ENCODE data around the gene TH.

TH gene

GRCh38 chr11:2204361-2205213, 33.0 kb upstream of the TH start:
- Histone ChIP-seq H3K27me3 (ENCODE audit: insufficient read depth, low read length) (no peaks in the 10 kb centered on the region), H3K9me3 (ENCODE audit: low read length) (no peaks in the 10 kb centered on the region), H3K4me1 (ENCODE audit: insufficient read depth, low read length) (no peaks in the 10 kb centered on the region), H3K4me3 (ENCODE audit: low read length) (no peak overlapping the region), H2AFZ (ENCODE audit: low read depth, low read length) (no peak overlapping the region), H3K36me3 (ENCODE audit: insufficient read depth, low read length) (no peaks in the 10 kb centered on the region)

DNA sequence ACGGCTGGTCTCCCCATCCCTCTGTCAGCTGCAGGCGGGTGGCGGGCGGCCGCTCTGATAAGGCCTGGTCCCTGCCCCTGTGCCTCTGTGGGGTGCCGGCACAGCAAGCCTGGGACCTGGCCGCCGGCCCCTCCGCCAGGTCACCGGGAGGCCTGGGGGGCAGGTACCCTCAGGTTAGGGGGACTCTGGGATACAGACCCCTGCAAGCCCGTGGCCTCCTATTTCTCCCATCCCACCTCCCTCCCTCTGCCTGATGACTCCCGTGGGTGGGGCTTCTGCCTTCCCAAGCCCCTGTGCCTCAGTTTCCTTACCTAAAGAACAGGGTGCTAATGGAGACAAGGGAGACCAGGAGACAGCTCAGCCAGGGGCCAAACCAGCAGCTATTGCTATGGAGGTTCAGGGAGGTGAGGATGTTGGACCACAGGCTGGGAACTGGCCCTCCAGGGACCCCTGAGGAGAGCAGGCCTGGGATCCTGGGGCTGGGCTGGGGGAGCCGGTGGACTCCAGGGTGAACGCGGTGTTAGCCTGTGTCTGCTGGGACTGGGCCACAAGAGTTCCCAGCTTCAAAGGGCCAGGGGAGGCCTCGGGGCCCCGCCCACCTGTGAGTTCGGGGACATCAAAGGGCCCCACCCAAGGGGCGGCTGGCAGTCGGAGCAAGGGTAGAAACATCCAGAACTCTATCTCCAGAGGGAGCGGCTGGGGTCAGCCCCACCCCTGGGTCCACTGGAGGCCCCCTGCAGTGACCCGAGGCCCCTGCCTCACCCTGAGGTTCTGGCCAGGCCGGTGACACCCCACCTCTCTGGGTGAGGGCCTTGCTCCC, 32.0 kb upstream of the TH start:
- H3K36me3 ChIP-seq (ENCODE audit: insufficient read depth, low read length) = no peaks in the 10 kb centered on the region
- peaks cover 4% of the 10 kb centered on the region for H3K27me3 ChIP-seq (ENCODE audit: insufficient read depth, low read length)
- H2AFZ ChIP-seq (ENCODE audit: low read depth, low read length) = no peak overlapping the region
- no peaks in the 10 kb centered on the region for H3K9me3 ChIP-seq (ENCODE audit: low read length)
- no peak overlapping the region for H3K4me3 ChIP-seq (ENCODE audit: low read length)
- no peaks in the 10 kb centered on the region for H3K4me1 ChIP-seq (ENCODE audit: insufficient read depth, low read length)

- H3K9me3 ChIP-seq (ENCODE audit: low read length) = no peaks in the 10 kb centered on the region
- H3K27me3 ChIP-seq (ENCODE audit: insufficient read depth, low read length) = peaks cover 4% of the 10 kb centered on the region
- H3K4me3 ChIP-seq (ENCODE audit: low read length) = no peak overlapping the region
- no peaks in the 10 kb centered on the region for H3K36me3 ChIP-seq (ENCODE audit: insufficient read depth, low read length)
- H3K4me1 ChIP-seq (ENCODE audit: insufficient read depth, low read length) = no peaks in the 10 kb centered on the region
- H2AFZ ChIP-seq (ENCODE audit: low read depth, low read length) = no peak overlapping the region
Observed at GRCh38 chr11:2202900-2203439, 31.4 kb upstream of the TH start.

GRCh38 chr11:2202071-2202899, 30.7 kb upstream of the TH start:
- H3K27me3 ChIP-seq (ENCODE audit: insufficient read depth, low read length) = peaks cover 4% of the 10 kb centered on the region
- no peaks in the 10 kb centered on the region for H3K4me1 ChIP-seq (ENCODE audit: insufficient read depth, low read length)
- H3K4me3 ChIP-seq (ENCODE audit: low read length) = no peak overlapping the region
- no peaks in the 10 kb centered on the region for H3K9me3 ChIP-seq (ENCODE audit: low read length)
- no peaks in the 10 kb centered on the region for H3K36me3 ChIP-seq (ENCODE audit: insufficient read depth, low read length)
- H2AFZ ChIP-seq (ENCODE audit: low read depth, low read length) = no peak overlapping the region

- Histone ChIP-seq H3K27me3 (ENCODE audit: insufficient read depth, low read length) (peaks cover 4% of the 10 kb centered on the region), H3K4me3 (ENCODE audit: low read length) (no peak overlapping the region), H3K9me3 (ENCODE audit: low read length) (no peaks in the 10 kb centered on the region), H2AFZ (ENCODE audit: low read depth, low read length) (no peak overlapping the region), H3K4me1 (ENCODE audit: insufficient read depth, low read length) (no peaks in the 10 kb centered on the region), H3K36me3 (ENCODE audit: insufficient read depth, low read length) (no peaks in the 10 kb centered on the region)
Observed at GRCh38 chr11:2201542-2201941, 29.9 kb upstream of the TH start.

DNA sequence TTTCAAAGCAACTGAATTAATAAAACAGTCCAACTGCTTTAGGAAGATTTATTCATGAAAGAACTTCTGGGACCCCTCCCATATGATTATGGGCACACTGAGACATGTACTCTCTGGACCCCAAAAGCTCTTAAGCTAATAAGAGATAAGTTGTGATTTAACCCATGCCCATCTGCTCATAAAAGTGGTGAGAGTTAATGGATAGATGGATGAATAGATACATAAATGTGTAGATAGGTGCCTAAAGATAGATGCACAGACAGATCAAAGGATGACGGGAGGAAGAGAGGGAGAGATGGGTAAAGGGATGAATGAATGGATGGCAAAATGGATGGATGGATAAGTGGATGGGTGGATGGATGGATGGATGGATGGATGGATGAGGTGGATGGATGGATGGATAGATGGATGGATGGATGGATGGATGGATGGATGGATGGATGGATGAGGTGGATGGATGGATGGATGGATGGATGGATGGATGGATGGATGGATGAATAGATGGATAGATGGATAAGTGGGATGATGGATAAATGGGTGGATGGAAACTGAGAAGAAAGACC, 29.4 kb upstream of the TH start:
- Histone ChIP-seq H2AFZ (ENCODE audit: low read depth, low read length) (no peak overlapping the region), H3K4me3 (ENCODE audit: low read length) (no peak overlapping the region), H3K27me3 (ENCODE audit: insufficient read depth, low read length) (peaks cover 4% of the 10 kb centered on the region)

GRCh38 chr11:2200536-2200935, 28.9 kb upstream of the TH start:
- peaks cover 4% of the 10 kb centered on the region for H3K27me3 ChIP-seq (ENCODE audit: insufficient read depth, low read length)
- H2AFZ ChIP-seq (ENCODE audit: low read depth, low read length) = no peak overlapping the region
- no peaks in the 10 kb centered on the region for H3K9me3 ChIP-seq (ENCODE audit: low read length)
- no peak overlapping the region for H3K4me3 ChIP-seq (ENCODE audit: low read length)
- H3K36me3 ChIP-seq (ENCODE audit: insufficient read depth, low read length) = no peaks in the 10 kb centered on the region
- H3K4me1 ChIP-seq (ENCODE audit: insufficient read depth, low read length) = no peaks in the 10 kb centered on the region

More for the DNA sequence above, 29.4 kb upstream of the TH start:
- H3K9me3 ChIP-seq (ENCODE audit: low read length) = no peaks in the 10 kb centered on the region
- no peaks in the 10 kb centered on the region for H3K36me3 ChIP-seq (ENCODE audit: insufficient read depth, low read length)
- H3K4me1 ChIP-seq (ENCODE audit: insufficient read depth, low read length) = no peaks in the 10 kb centered on the region

DNA sequence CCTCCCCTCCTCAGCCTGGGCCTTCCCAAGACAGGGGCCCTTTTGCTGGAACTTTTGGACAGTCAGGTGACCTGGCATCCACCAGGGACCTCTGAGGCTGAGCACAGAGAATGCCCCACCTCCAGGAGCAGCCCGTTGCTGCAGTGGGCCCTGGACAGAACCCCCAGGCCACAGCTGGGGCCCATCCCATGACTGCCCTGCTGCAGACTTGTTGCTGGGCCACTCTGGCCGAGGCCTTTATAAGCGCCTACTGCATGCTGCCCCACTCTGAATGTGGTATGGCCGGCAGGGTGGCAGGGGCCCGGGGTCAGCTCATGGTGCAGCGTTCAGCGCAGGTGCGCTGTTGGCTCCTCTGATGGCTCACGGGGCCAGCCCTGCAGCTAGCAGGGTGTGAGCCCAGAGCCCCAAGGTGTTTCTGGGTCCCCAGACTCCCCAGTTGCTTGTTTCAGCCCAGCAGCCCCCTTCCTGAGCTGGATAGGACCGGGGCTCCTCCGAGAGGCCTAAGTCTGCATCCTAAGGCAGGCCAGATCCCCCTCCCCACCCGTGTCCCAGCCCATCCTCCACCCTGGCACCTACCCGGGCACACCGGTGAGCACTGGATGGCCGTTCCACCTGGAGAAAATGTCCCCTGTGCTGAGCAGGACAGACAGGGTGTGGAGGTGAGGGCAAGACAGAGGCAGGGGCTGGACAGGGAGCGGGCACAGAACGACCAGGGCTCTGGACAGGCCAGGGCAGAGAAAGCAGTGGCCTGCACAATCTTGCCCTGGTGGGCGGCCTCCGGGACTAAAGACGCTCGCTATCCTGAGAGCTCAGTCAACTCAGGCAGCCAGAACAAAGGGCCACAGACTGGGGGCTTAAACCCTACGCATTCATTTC, 28.1 kb upstream of the TH start:
- Histone ChIP-seq H3K4me1 (ENCODE audit: insufficient read depth, low read length) (no peaks in the 10 kb centered on the region), H2AFZ (ENCODE audit: low read depth, low read length) (no peak overlapping the region), H3K4me3 (ENCODE audit: low read length) (no peak overlapping the region), H3K9me3 (ENCODE audit: low read length) (no peaks in the 10 kb centered on the region), H3K27me3 (ENCODE audit: insufficient read depth, low read length) (peaks cover 4% of the 10 kb centered on the region), H3K36me3 (ENCODE audit: insufficient read depth, low read length) (no peaks in the 10 kb centered on the region)

DNA sequence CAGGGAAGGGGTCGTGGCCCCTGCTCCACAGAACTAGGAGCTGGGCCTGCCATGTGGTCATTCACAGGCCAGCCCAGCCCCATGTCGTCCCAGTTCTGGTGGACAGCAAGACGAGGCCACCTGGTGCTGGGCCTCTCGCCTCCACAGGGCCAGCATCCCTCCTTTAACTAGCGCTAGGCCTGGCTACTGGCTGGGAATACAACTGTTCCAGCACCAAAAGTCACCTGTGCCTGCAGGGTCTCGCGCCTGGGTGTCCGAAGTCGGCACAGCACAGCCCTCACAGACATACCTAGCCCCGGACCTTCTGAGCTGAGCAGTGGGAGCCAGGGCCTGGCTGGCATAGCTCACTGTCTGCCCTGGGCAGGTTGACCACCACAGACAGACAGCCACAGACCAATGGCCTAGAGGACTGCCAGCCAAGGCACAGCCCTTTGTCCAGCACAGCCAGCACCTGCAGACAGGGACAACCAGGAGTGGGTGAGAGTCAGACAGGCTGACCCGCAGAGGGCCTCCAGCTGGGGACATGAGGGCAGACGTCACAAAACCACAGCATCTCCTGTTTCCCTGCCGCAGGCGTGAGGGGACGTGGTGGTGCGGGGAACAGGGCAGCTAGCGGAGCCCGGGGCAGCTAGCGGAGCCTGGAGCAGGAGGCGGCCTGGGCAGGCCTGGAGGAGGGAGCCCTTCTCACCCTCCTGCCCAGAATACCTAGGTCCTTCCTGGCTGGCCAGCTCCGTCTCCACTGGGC, 27.2 kb upstream of the TH start:
- Histone ChIP-seq H3K36me3 (ENCODE audit: insufficient read depth, low read length) (no peaks in the 10 kb centered on the region), H3K4me3 (ENCODE audit: low read length) (no peak overlapping the region), H2AFZ (ENCODE audit: low read depth, low read length) (no peak overlapping the region), H3K27me3 (ENCODE audit: insufficient read depth, low read length) (peaks cover 4% of the 10 kb centered on the region), H3K9me3 (ENCODE audit: low read length) (no peaks in the 10 kb centered on the region), H3K4me1 (ENCODE audit: insufficient read depth, low read length) (no peaks in the 10 kb centered on the region)

- H3K9me3 ChIP-seq (ENCODE audit: low read length) = no peaks in the 10 kb centered on the region
- H3K36me3 ChIP-seq (ENCODE audit: insufficient read depth, low read length) = no peaks in the 10 kb centered on the region
- no peaks in the 10 kb centered on the region for H3K4me1 ChIP-seq (ENCODE audit: insufficient read depth, low read length)
- H3K27me3 ChIP-seq (ENCODE audit: insufficient read depth, low read length) = peaks cover 9% of the 10 kb centered on the region
- no peak overlapping the region for H3K4me3 ChIP-seq (ENCODE audit: low read length)
- H2AFZ ChIP-seq (ENCODE audit: low read depth, low read length) = no peak overlapping the region
Observed at GRCh38 chr11:2197771-2198520, 26.3 kb upstream of the TH start.

Measured in neuron (in vitro differentiated cells).